Peyer's patch (tissue), 4 donors: ENCODE measurements around the gene ADM2. TPM values are rescaled to one million over a fixed set of nuclear protein-coding genes. Genes with fewer than 3 reads are reported as not detected.

Source experiments
- DNase-seq, 3 donors: peaks; one replicate each; pipeline ENCODE4 v3.0.0-alpha.2; 2017 to 2019
- H3K27ac ChIP-seq, 4 donors: fragments of 200-600 bp; sonication (generic); one replicate each; pipeline ENCODE4 v1.5.1; 2016 to 2019
- H3K27me3 ChIP-seq, 2 donors: fragments of 200-600 bp; sonication (generic); one replicate each; pipeline ENCODE4 v1.5.1; 2019
- H3K36me3 ChIP-seq, 3 donors: fragments of 200-600 bp; sonication (generic); one replicate each; pipeline ENCODE4 v1.5.1; 2016 to 2019
- H3K4me1 ChIP-seq, 4 donors: fragments of 200-600 bp; sonication (generic); one replicate each; pipeline ENCODE4 v1.5.1; 2016 to 2019
- H3K4me3 ChIP-seq, 4 donors: fragments of 200-600 bp; sonication (generic); 1 replicate in 3 of 4; 2 replicates in 1 of 4; pipeline ENCODE4 v1.5.1; 2016 to 2019; ENCODE audit warnings: mild to moderate bottlenecking in 1 of 4
- H3K9me3 ChIP-seq, 4 donors: fragments of 200-600 bp; sonication (generic); one replicate each; pipeline ENCODE4 v1.5.1; 2016 to 2019; ENCODE audit warnings: mild to moderate bottlenecking in 1 of 4
- CTCF ChIP-seq, 6 experiments: fragments of 450-650 bp in 4 of 6; fragments of 200-600 bp in 2 of 6; sonication (generic) in 1 of 6; IDR thresholded peaks; one replicate each; pipeline ENCODE4 v1.5.1; 2017 to 2019; ENCODE audit warnings: antibody characterized with exemption in 6 of 6, mild to moderate bottlenecking in 3 of 6, moderate library complexity in 1 of 6
- POLR2A ChIP-seq, 2 donors: fragments of 450-650 bp; IDR thresholded peaks; one replicate each; pipeline ENCODE4 v1.5.1; 2017; ENCODE audit warnings: antibody characterized with exemption in 2 of 2, mild to moderate bottlenecking in 2 of 2, moderate library complexity in 2 of 2
- total RNA-seq, 4 donors: library from RNA; depleted of rRNA; stranded (reverse); fragments of >200 nt; gene quantifications; one replicate each; pipeline ENCODE4 v1.1.0, GENCODE V29; 2016

The ADM2 gene
- total RNA-seq, 4 donors from 2014 or later, result 0.83 to 8.4 (median 5.8) TPM

- no peak for DNase-seq
- peak overlapping the region in 1 of 4 donors; percentile 41 for H3K4me3 ChIP-seq
- H3K4me1 ChIP-seq, result peaks cover 22 to 58% (median 47%) of the 10 kb centered on the region in 4 donors
- peak overlapping the region; percentile 68 to 90 (median 85) for H3K27ac ChIP-seq
- H3K9me3 ChIP-seq, result no peaks in the 10 kb centered on the region
- H3K36me3 ChIP-seq, result peaks cover 0 to 47% (median 2%) of the 10 kb centered on the region in 3 donors
- no peaks in the 10 kb centered on the region for H3K27me3 ChIP-seq
- TF ChIP-seq POLR2A (IDR thresholded peaks at IDR 0.05) (no peak), CTCF (IDR thresholded peaks at IDR 0.05) (no peak)
Measured at GRCh38 chr22:50468626-50469025, 12.7 kb upstream of the ADM2 start.

- peak; percentile 91 to 99 (median 98) for DNase-seq
- Histone ChIP-seq H3K4me1 (peaks cover 22 to 63% (median 50%) of the 10 kb centered on the region in 4 donors), H3K9me3 (no peaks in the 10 kb centered on the region), H3K27ac (peak overlapping the region; percentile 82 to 90 (median 87)), H3K27me3 (no peaks in the 10 kb centered on the region), H3K4me3 (peak overlapping the region; percentile 13 to 41 (median 25)), H3K36me3 (peaks cover 0 to 37% (median 2%) of the 10 kb centered on the region in 3 donors)
- no peak for TF ChIP-seq POLR2A (IDR thresholded peaks at IDR 0.05)
- TF ChIP-seq CTCF (IDR thresholded peaks at IDR 0.05), result no peak
Measured at GRCh38 chr22:50469377-50470305, 11.7 kb upstream of the ADM2 start.

GRCh38 chr22:50470491-50470890, 10.9 kb upstream of the ADM2 start:
- H3K27me3 ChIP-seq, result no peaks in the 10 kb centered on the region
- H3K27ac ChIP-seq, result peak overlapping the region; percentile 82 to 90 (median 87)
- peak; percentile 61 to 73 (median 70) for DNase-seq
- H3K4me1 ChIP-seq, result peaks cover 22 to 67% (median 52%) of the 10 kb centered on the region in 4 donors
- peak overlapping the region in 1 of 4 donors; percentile 22 for H3K4me3 ChIP-seq
- H3K9me3 ChIP-seq, result no peaks in the 10 kb centered on the region
- TF ChIP-seq POLR2A (IDR thresholded peaks at IDR 0.05), result peak in 1 of 2 donors; percentile 11
- TF ChIP-seq CTCF (IDR thresholded peaks at IDR 0.05), result peak in 1 of 6 experiments; percentile 6
- H3K36me3 ChIP-seq, result peaks cover 0 to 28% (median 0%) of the 10 kb centered on the region in 3 donors

GRCh38 chr22:50471197-50471847, 10.0 kb upstream of the ADM2 start:
- no peaks in the 10 kb centered on the region for H3K27me3 ChIP-seq
- peak overlapping the region; percentile 82 to 90 (median 87) for H3K27ac ChIP-seq
- H3K36me3 ChIP-seq, result peaks cover 0 to 20% (median 0%) of the 10 kb centered on the region in 3 donors
- TF ChIP-seq POLR2A (IDR thresholded peaks at IDR 0.05), result no peak
- H3K9me3 ChIP-seq, result no peaks in the 10 kb centered on the region
- peak overlapping the region in 1 of 4 donors; percentile 22 for H3K4me3 ChIP-seq
- H3K4me1 ChIP-seq, result peaks cover 22 to 67% (median 53%) of the 10 kb centered on the region in 4 donors
- DNase-seq, result no peak

- no peaks in the 10 kb centered on the region for H3K27me3 ChIP-seq
- peaks cover 0 to 13% (median 0%) of the 10 kb centered on the region in 3 donors for H3K36me3 ChIP-seq
- peak overlapping the region in 3 of 4 donors; percentile 82 to 90 (median 88) for H3K27ac ChIP-seq
- DNase-seq, result no peak
- H3K4me3 ChIP-seq, result no peak overlapping the region
- TF ChIP-seq CTCF (IDR thresholded peaks at IDR 0.05), result no peak
- no peak for TF ChIP-seq POLR2A (IDR thresholded peaks at IDR 0.05)
- no peaks in the 10 kb centered on the region for H3K9me3 ChIP-seq
- peaks cover 22 to 67% (median 53%) of the 10 kb centered on the region in 4 donors for H3K4me1 ChIP-seq
Measured at GRCh38 chr22:50471962-50472361, 9.4 kb upstream of the ADM2 start.
